ENCODE results near the gene AEBP2. TPM values are rescaled to one million over a fixed set of nuclear protein-coding genes. Genes with fewer than 3 reads are reported as not detected.

Gene AEBP2
- total and polyA plus RNA-seq, 12 donors = 5.7 to 31.6 (median 28.2) TPM

DNA sequence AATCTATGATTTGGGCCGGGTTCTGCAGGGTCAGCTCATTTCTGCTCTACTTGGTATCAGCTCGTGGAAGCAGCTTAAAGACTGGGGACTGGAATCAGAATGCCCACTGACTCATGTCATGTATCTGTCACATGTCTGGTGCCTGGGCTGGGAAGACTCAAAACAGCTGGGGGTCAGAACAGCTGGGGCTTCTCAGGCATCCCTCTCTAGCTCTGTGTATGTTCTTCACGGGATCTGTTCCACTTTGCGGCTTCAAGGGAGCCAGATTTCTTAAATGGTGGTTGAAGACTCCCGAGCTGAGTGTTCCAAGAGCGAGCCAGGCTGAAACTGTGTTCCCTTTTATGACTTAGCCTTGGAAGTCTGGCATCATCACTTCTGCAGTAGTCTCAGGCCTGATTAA lies 11.9 kb downstream of the AEBP2 start:
- no peaks in the 10 kb centered on the region for H3K36me3 ChIP-seq
- intact Hi-C loops (cut with DNase I) = no loop called here
- TF ChIP-seq, protein P1, sequence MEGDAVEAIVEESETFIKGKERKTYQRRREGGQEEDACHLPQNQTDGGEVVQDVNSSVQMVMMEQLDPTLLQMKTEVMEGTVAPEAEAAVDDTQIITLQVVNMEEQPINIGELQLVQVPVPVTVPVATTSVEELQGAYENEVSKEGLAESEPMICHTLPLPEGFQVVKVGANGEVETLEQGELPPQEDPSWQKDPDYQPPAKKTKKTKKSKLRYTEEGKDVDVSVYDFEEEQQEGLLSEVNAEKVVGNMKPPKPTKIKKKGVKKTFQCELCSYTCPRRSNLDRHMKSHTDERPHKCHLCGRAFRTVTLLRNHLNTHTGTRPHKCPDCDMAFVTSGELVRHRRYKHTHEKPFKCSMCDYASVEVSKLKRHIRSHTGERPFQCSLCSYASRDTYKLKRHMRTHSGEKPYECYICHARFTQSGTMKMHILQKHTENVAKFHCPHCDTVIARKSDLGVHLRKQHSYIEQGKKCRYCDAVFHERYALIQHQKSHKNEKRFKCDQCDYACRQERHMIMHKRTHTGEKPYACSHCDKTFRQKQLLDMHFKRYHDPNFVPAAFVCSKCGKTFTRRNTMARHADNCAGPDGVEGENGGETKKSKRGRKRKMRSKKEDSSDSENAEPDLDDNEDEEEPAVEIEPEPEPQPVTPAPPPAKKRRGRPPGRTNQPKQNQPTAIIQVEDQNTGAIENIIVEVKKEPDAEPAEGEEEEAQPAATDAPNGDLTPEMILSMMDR (IDR thresholded peaks at IDR 0.05) = no peak
- peak in 7 of 8 donors; percentile 19 to 57 (median 42) for ATAC-seq
- H3K27me3 ChIP-seq = no peaks in the 10 kb centered on the region
- peaks cover 3 to 65% (median 38%) of the 10 kb centered on the region in 9 donors for H3K4me1 ChIP-seq
- H3K4me3 ChIP-seq = no peak overlapping the region
- 36 to 50% methylated on average over 6 of the region's 6 CpGs for WGBS, 2 donors
- no peak for DNase-seq
- H3K27ac ChIP-seq = peak overlapping the region in 1 of 10 donors; percentile 7
- H3K9me3 ChIP-seq = no peaks in the 10 kb centered on the region

DNA sequence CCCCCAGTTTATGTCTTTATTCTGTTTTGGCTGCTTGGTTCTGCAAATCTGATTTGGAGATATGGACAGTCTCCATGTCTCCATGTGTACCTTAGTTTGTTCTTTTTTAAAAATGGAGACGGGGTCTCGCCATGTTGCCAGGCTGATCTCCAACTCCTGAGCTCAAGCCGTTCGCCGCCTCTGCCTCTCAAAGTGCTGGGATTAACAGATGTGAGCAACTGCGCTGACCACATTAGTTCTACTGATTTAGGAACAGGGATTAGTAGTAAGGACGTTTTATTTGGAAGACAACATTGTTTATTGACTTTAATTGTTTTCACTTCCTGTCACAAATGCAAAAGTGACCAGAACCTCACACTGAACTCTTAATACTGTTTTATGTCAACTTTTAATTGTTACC lies 14.7 kb downstream of the AEBP2 start:
- no peak for ATAC-seq
- no peak for DNase-seq
- 81 to 86% methylated on average over 7 of the region's 7 CpGs for WGBS, 2 donors
- intact Hi-C loops (cut with DNase I) = no loop called here
- TF ChIP-seq, protein P1 (IDR thresholded peaks at IDR 0.05) = no peak
- peaks cover 3 to 71% (median 37%) of the 10 kb centered on the region in 9 donors for H3K4me1 ChIP-seq
- H3K27me3 ChIP-seq = no peaks in the 10 kb centered on the region
- no peaks in the 10 kb centered on the region for H3K36me3 ChIP-seq
- H3K27ac ChIP-seq = no peak overlapping the region
- no peak overlapping the region for H3K4me3 ChIP-seq
- H3K9me3 ChIP-seq = no peaks in the 10 kb centered on the region

DNA sequence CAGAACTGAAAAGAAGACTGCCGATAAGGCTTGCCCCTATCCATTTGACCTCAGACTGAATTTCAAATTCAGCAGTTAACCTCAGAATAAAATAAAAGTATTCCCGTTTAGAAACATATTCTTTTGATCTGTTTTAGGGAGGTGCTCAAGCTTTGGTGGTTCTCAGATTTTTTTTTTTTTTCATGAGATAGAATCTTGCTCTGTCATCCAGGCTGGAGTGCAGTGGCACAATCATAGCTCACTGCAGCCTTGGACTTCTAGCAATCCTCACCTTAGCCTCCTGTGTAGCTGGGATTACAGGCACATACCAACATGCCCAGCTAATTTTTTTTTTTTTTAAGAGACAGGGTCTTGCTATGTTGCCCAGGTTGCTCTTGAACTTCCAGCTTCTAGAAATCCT lies 15.5 kb downstream of the AEBP2 start:
- no peaks in the 10 kb centered on the region for H3K36me3 ChIP-seq
- no peak for ATAC-seq
- TF ChIP-seq, protein P1 (IDR thresholded peaks at IDR 0.05) = no peak
- no peaks in the 10 kb centered on the region for H3K9me3 ChIP-seq
- no peak for DNase-seq
- intact Hi-C loops (cut with DNase I) = no loop called here
- no peak overlapping the region for H3K27ac ChIP-seq
- peaks cover 3 to 62% (median 30%) of the 10 kb centered on the region in 9 donors for H3K4me1 ChIP-seq
- H3K27me3 ChIP-seq = no peaks in the 10 kb centered on the region
- no peak overlapping the region for H3K4me3 ChIP-seq
- WGBS, 2 donors = 78 to 89% methylated on average over 2 of the region's 2 CpGs

DNA sequence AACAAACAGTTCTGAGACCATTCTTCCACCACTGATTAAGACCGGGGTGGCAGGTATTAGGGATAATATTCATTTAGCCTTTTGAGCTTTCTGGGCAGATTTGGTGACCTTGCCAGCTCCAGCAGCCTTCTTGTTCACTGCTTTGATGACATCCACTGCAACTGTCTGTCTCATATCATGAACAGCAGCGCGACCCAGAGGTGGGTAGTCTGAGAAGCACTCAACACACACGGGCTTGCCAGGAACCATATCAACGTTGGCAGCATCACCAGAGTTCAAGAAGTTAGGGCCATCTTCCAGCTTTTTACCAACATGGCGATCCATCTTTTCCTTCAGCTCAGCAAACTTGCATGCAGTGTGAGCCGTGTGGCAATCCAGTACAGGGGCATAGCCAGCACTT lies 16.9 kb downstream of the AEBP2 start:
- TF ChIP-seq, protein P1 (IDR thresholded peaks at IDR 0.05) = peak in 4 of 9 donors; percentile 8 to 47 (median 45)
- ATAC-seq (peak; percentile 29 to 89 (median 80)), DNase-seq (peak; percentile 48 to 53)
- Histone ChIP-seq H3K4me1 (peaks cover 0 to 49% (median 16%) of the 10 kb centered on the region in 9 donors), H3K27me3 (no peaks in the 10 kb centered on the region), H3K9me3 (no peaks in the 10 kb centered on the region), H3K4me3 (no peak overlapping the region), H3K36me3 (no peaks in the 10 kb centered on the region), H3K27ac (peak overlapping the region in 1 of 10 donors; percentile 13)
- 45 to 68% methylated on average over 7 of the region's 7 CpGs for WGBS, 2 donors
- intact Hi-C loops (cut with DNase I) = no loop called here

Data from heart right ventricle (tissue), 16 donors.